LNCAP (cell line): ENCODE data around the gene FLCN.

Source experiments
- TF ChIP-seq, protein P1 (sequence below): fragments of 450-650 bp; IDR thresholded peaks from 2 replicates; pipeline ENCODE4 v1.5.1; 2017; ENCODE audit warnings: mild to moderate bottlenecking

The FLCN gene

DNA sequence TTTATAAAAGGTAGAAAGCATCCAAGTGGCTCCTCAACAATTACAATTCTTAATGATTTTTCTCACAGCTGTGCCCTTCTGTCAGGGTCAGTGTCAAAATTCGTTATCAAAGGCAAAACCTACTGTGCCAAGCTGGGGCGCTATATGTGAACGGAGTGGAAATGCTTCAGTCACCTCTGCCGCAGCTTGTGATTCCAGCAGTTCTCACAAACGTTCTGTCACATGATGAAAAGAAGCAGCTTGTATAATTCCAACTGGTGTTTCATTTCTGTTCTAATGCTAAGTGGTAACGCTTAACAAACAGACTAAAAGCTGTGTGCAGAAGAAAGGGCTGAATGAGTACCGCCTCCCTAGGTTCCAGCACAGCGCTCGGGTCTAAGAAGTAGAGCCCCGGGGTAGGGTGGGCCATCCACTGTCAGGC lies 45.0 kb downstream of the FLCN start:
- TF ChIP-seq, protein P1, sequence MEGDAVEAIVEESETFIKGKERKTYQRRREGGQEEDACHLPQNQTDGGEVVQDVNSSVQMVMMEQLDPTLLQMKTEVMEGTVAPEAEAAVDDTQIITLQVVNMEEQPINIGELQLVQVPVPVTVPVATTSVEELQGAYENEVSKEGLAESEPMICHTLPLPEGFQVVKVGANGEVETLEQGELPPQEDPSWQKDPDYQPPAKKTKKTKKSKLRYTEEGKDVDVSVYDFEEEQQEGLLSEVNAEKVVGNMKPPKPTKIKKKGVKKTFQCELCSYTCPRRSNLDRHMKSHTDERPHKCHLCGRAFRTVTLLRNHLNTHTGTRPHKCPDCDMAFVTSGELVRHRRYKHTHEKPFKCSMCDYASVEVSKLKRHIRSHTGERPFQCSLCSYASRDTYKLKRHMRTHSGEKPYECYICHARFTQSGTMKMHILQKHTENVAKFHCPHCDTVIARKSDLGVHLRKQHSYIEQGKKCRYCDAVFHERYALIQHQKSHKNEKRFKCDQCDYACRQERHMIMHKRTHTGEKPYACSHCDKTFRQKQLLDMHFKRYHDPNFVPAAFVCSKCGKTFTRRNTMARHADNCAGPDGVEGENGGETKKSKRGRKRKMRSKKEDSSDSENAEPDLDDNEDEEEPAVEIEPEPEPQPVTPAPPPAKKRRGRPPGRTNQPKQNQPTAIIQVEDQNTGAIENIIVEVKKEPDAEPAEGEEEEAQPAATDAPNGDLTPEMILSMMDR = no peak

DNA sequence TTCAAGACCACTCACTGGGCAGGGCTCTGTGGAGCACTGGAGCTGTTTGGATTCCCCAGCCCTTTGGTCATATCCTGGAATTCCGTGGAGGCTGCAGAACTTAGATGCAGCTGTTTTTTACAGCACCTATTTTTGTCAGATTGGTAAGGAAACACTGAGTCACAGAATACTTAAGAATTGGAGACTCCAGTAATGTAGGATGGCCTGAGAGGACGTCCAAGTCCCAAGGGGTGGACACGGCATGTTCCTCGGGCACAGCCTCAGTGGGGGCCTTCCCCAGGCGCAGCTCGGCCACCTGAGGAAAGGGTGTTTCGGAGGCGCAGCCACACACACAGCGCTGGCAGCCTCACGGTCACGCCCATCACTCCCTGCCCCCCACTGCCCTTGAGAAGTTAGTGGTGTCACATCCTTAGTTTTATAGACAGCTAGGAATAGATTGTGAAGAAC lies 45.6 kb downstream of the FLCN start:
- TF ChIP-seq, protein P1 = no peak

DNA sequence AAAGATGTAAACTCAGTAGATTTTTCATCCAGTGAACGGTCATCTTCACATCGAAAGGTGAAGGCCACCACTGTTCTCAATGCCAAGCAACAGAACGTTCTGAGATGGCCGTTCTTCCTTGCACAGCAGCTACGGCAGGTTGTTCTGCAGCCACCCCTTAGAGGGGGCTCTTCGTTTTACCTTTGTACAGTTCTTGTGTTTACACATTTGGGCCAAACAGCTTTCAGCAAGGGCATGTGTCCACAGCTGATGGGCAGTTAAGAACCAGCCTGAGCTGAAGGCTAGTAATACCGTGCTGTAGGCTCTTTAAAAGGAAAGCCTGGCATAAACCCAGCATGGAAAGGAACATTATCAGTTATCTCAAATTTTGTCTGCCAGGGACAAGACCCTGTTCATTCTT lies 46.8 kb downstream of the FLCN start:
- TF ChIP-seq, protein P1 = no peak

DNA sequence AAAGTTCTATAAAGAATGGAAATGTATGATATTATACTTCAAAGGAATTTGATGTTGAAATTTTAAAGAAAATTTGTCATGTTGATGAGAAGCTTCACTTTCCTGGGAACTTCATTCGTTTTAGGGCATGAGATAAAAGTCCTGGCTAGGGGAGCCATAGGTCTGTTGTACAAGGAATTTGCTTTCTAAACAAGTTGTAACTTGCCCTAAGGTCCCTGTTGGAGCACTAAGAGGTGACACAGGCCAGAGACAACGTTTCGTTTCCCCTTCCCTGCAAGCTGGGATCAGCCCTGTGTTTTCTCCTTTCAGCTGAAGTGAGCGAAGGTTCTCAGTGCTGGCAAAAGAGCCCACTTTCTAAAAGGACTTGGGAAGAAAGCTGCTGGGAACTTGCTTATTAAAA lies 47.4 kb downstream of the FLCN start:
- TF ChIP-seq, protein P1 = no peak

DNA sequence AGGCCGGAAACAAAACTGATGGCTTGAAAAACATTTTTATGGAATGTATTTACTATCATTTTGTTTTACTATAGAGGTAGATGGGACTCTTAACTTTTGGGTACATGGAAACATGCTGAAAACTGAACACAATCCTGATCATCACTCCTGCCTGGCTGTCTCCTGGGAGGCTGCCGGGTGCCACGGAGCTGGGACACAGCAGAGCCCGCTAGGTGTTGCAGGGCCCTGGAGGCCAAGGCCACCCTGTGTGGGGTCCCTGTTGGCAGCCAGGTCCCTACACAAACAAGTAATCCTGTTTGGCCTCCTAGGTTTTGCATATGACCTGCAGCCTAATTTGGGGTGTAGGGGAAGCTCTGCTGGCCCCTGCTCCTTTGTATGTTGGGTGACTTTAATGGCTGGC lies 48.4 kb downstream of the FLCN start:
- TF ChIP-seq, protein P1 = no peak

DNA sequence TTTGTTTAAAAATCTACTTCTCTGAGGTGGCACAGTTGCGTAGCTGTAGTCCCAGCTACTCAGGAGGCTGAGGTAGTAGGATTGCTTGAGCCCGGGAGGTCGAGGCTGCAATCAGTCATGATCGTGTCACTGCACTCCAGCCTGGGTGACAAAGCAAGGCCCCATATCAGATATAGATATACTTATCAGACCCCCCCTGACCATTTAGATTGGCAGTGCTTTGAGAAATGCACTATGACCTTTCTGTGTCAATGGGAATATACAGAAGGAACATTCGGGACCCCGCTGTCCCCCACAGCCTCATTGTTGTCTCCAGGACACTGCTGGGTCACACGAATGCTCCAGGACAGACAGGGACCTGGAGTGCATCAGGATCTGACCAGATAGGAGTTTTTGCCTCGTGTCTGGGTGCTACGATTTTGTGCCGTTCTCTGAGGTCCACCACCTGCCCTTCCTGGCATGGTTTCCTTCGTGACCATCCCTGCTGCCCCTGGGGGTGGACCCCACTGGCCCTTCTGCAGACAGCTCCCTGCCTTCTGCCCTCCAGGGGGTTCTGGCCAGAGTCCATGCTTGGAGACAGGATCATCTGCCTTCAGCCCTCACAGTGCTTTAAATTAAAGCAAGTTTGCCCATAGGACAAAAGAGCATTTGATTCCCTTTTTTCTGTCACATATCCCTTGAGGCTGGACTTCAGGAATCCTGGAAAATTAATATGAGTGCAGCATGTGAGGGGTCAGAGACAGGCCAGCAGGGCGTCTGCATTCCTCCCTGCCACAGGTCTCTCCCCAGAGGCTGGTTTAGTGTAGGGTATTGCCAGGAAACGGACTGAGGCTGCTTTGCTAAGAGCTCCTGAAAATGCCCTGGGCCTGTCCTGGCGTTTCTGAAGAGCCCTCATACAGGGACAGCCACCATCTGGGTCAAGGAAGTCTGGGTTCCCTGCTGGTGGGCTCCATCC lies 50.1 kb downstream of the FLCN start:
- TF ChIP-seq, protein P1 = no peak

DNA sequence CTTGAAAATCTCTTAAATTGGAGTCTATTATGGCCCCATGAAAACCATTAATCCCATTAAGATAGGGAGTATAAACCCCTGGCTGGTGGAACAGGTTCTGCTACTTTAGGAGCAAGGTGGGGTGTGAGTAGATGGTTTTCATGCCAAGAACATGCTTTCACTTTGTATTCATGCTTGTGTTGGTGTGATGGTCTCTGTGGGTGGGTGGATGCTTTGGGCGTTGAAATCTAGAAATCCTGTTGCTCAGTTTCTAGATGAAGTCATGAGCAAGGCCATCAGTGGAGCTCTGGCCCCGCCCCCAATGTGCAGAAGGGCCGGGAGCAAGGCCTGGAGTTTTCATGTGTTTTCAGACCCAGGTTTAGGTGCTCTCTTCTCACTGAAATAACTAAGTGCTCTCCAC lies 50.9 kb downstream of the FLCN start:
- TF ChIP-seq, protein P1 = no peak
